Activated effector memory CD4-positive, alpha-beta T cell treated with anti-CD3 and anti-CD28 coated beads, Interleukin-2, amount 50 U/mL, for 16 hours (primary cell): ENCODE results near the gene C16orf89.

Experiments
- DNase-seq: peaks from one replicate; pipeline ENCODE4 v3.0.0-alpha.2; 2020

C16orf89 gene

DNA sequence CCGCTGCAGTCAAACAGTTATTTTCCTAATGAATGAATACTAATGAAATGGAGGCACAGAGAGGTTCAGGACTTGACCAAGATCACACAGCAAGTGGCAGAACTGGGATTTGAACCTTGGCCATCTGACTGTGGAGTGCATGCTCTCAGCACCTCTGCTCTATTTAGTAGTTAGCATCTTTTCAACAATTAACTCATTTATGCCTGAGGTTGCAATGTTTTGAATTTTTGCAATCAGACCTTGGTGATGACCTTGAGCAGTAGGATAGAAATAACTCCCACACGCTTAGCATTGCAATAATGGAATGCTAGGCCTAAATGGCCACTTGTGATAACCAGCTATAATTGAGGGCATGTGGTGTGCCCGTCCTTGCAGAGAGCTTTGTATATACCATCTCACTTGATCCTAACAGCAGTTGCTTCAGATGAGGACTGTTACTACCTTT, 63.0 kb downstream of the C16orf89 start:
- no peak for DNase-seq

DNA sequence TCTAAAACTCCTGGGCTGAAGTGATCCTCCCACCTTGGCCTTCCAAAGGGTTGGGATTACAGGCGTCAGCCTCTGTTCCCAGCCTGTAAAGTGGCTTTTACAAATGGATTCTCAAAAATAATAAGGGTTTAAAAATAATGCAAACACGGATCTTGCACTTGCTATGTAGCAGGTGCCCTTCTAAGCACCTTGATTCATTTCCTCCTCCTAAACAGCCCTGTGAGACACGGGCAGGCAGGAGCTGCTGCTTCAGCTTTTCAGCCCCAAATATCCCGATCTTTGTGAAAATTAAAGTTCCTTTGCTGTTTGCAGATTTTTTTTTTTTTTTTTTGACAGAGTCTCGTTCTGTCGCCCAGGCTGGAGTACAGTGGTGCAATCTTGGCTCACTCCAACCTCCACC, 63.8 kb downstream of the C16orf89 start:
- DNase-seq, result no peak

DNA sequence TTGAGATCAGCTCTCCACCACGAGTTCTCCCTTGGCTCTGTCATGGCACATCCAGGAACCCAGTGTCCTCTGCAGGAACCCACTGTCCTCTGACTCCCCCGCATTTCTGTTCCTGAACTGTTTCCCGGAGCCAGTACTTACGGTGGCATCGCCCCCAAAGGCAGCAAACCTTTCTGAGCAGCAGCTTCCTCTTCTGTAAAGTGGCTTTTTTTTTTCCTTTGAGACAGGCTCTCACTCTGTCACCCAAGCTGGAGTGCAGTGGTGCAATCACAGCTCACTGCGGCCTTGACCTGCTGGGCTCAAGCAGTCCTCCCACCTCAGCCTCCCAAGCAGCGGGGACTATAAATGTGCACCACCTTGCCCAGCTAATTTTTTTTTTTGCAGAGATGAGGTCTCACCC, 64.2 kb downstream of the C16orf89 start:
- no peak for DNase-seq

DNA sequence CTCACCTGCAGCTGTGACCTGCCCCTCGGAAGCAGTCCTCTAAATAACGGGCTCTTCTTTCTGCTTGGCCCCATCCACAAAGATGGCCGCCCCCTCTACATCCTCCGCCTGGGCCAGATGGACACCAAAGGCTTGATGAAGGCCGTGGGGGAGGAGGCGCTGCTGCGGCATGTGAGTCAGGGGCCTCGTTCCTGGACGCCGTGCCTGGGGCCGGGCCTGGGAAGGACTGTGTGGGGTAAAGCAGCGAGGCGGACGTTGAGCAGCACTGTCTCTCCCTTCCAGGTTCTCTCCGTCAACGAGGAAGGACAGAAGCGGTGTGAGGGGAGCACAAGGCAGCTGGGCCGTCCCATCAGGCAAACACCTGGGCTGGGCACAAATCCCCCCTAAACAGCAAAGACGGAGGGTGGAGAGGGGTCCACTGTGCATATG, 65.2 kb downstream of the C16orf89 start:
- no peak for DNase-seq

DNA sequence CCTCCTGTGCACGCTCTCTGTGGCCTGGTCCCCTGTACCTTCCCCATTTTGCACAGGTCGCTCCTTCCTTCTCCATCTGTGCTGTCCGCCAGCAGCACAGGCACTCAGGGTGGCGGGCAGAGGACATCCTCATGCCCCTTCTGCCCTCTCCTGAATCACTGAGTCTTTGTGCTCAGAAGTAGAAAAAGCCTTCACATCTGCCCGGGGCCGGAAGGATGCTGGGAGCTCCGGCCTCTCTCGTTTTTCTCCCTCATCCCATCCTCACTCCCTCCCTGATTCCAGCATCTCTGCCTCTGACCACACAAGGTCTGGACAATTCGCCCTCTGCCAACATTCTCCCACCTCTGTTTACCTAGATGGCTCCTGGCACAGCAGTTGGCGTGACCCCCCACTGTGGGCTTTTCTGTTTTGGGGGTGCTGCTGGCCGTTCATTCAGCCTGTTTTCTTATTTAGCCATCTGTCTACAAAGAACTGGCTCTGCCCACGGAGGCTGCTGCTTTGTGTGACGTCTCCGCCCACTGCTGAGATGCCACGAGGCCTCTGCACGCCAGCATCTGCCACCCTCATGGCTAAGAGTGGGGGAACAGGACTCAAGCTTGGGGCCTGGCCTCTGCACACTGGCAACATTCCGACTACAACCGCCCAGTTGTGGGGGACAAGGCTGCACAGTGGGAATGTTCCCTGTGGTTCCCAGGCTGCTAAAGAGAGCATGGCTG, 70.9 kb downstream of the C16orf89 start:
- DNase-seq, result no peak
